ENCODE results near the gene NGRN. TPM values are rescaled to one million over a fixed set of nuclear protein-coding genes. Genes with fewer than 3 reads are reported as not detected.

NGRN gene
- total RNA-seq, 2 experiments from 2014 or later, result 32.1 to 32.9 TPM

Other genes with a start within 250 kb of the NGRN start
- gene IDH2, start 163.2 kb upstream of the NGRN start, total RNA-seq, result 10 to 100 TPM; 91.2 to 93.0 TPM
- 1 to 10 TPM; 5.8 to 7.5 TPM for gene SEMA4B, start 64.3 kb upstream of the NGRN start, total RNA-seq
- gene CIB1, start 31.7 kb upstream of the NGRN start, total RNA-seq, result 100 to 1,000 TPM; 171 TPM
- gene GDPGP1, start 31.5 kb upstream of the NGRN start, total RNA-seq, result 10 to 100 TPM; 11.1 to 11.4 TPM
- under 1 TPM; 0.44 to 0.55 TPM for gene TTLL13, start 16.1 kb upstream of the NGRN start, total RNA-seq
- gene ZNF774, start 86.6 kb downstream of the NGRN start, total RNA-seq, result 1 to 10 TPM; 1.0 to 1.1 TPM
- 100 to 1,000 TPM; 160 to 162 TPM for gene IQGAP1, start 122.6 kb downstream of the NGRN start, total RNA-seq

All from activated CD8-positive, alpha-beta memory T cell treated with anti-CD3 and anti-CD28 coated beads for 36 hours (primary cell).